A673 (cell line): ENCODE results near the gene RIPOR3.

Source experiments
- EZH2 ChIP-seq: fragments of 200-600 bp; sonication (generic); IDR thresholded peaks from 2 replicates; pipeline ENCODE4 v1.6.1; 2017; ENCODE audit warnings: borderline replicate concordance, low read depth, mild to moderate bottlenecking, mixed read lengths, antibody characterized with exemption, low read length; ENCODE audit not compliant: poor library complexity, severe bottlenecking
- TF ChIP-seq, protein P1 (sequence below): fragments of 300-800, 200-600 bp; sonication (generic); conservative IDR thresholded peaks from 2 replicates; pipeline ENCODE4 v1.5.1; 2017; ENCODE audit warnings: low read depth, mild to moderate bottlenecking, antibody characterized with exemption, low read length, moderate library complexity, mixed read lengths

DNA sequence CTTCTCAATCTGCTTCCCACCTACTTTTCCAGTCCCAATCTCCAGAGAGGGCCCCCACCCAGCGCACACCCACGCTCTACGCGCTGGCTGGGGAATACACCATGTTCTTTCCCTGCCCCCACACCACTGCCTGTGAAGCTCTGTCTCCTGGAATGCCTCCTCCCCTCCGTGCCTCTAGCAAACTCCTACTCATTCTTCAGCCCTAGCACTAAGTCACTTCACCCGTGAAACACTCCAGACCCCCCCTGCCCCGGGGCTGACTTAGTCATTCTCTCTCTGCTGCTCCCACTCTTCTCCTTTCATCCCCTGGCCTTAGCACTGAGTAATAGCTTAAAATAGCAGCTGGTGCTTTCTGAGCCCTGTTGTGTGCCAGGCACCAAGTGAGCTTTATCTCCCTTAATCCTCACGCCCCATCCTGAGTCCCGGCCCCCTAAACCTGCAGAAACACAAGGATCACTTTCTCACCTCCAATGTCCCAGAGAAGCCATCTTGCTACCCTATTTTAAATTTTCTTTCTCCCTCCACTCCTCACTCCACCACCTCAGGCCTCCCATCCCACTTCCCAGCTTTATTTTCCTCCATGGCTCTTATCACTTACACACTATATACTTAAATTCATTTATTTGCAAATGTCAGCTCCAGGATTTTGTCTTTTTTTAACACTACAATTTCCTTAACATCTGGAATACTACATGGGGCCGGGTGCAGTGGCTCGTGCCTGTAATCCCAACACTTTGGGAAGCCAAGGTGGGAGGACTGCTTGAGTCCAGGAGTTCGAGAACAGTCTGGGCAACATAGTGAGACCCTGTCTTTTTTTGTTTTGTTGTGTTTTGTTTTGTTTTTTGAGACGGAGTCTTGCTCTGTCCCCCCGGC lies 33.7 kb upstream of the RIPOR3 start:
- TF ChIP-seq, protein P1, sequence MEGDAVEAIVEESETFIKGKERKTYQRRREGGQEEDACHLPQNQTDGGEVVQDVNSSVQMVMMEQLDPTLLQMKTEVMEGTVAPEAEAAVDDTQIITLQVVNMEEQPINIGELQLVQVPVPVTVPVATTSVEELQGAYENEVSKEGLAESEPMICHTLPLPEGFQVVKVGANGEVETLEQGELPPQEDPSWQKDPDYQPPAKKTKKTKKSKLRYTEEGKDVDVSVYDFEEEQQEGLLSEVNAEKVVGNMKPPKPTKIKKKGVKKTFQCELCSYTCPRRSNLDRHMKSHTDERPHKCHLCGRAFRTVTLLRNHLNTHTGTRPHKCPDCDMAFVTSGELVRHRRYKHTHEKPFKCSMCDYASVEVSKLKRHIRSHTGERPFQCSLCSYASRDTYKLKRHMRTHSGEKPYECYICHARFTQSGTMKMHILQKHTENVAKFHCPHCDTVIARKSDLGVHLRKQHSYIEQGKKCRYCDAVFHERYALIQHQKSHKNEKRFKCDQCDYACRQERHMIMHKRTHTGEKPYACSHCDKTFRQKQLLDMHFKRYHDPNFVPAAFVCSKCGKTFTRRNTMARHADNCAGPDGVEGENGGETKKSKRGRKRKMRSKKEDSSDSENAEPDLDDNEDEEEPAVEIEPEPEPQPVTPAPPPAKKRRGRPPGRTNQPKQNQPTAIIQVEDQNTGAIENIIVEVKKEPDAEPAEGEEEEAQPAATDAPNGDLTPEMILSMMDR, result no peak
- no peak for TF ChIP-seq EZH2
